Keratinocyte (primary cell): ENCODE data around the gene NIN.

Source experiments
- EZH2 ChIP-seq: IDR thresholded peaks from one replicate; pipeline ENCODE4 v1.6.1; 2012; ENCODE audit warnings: inconsistent platforms, mild to moderate bottlenecking, low read length, moderate library complexity
- TF ChIP-seq, protein P1 (sequence below), 3 experiments: IDR thresholded peaks in 1 of 3; conservative IDR thresholded peaks in 1 of 3; optimal IDR thresholded peaks in 1 of 3; 2 replicates in 2 of 3; 3 replicates in 1 of 3; pipeline versions ENCODE3 to v1.5.1; 2011; ENCODE audit warnings: low read length in 3 of 3, mild to moderate bottlenecking in 3 of 3, moderate library complexity in 2 of 3, control low read depth in 1 of 3, inconsistent platforms in 1 of 3; ENCODE audit not compliant: insufficient read depth in 2 of 3; ENCODE audit errors: extremely low read depth in 1 of 3

DNA sequence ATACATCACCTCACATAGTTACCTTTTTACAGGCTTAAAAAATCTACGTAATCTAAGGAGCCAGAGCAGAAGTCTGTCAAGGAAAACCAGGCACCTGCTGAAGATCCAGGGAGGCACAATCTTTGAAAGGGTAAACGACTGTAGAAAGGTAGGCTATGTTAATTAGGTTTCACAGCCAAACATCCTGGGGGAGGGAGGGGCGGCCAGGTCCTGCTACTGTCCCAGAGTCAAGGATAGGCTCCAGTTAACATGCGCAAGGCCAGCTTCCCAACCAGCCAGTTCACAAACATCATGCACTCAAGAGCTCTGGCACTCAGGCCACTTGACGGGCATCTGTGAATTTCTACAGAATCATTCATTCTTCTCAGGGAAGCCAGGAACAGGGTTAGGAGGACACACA, 22.9 kb downstream of the NIN start:
- TF ChIP-seq, protein P1, sequence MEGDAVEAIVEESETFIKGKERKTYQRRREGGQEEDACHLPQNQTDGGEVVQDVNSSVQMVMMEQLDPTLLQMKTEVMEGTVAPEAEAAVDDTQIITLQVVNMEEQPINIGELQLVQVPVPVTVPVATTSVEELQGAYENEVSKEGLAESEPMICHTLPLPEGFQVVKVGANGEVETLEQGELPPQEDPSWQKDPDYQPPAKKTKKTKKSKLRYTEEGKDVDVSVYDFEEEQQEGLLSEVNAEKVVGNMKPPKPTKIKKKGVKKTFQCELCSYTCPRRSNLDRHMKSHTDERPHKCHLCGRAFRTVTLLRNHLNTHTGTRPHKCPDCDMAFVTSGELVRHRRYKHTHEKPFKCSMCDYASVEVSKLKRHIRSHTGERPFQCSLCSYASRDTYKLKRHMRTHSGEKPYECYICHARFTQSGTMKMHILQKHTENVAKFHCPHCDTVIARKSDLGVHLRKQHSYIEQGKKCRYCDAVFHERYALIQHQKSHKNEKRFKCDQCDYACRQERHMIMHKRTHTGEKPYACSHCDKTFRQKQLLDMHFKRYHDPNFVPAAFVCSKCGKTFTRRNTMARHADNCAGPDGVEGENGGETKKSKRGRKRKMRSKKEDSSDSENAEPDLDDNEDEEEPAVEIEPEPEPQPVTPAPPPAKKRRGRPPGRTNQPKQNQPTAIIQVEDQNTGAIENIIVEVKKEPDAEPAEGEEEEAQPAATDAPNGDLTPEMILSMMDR (optimal IDR thresholded peaks at IDR 0.05 in 1 of 3, IDR thresholded peaks at IDR 0.05 in 1 of 3, conservative IDR thresholded peaks at IDR 0.05 in 1 of 3; ENCODE audit: extremely low read depth in 1 of 3, insufficient read depth in 2 of 3, low read length in 3 of 3), result no peak
- TF ChIP-seq EZH2, result no peak
